ENCODE measurements around the gene INA.

DNA sequence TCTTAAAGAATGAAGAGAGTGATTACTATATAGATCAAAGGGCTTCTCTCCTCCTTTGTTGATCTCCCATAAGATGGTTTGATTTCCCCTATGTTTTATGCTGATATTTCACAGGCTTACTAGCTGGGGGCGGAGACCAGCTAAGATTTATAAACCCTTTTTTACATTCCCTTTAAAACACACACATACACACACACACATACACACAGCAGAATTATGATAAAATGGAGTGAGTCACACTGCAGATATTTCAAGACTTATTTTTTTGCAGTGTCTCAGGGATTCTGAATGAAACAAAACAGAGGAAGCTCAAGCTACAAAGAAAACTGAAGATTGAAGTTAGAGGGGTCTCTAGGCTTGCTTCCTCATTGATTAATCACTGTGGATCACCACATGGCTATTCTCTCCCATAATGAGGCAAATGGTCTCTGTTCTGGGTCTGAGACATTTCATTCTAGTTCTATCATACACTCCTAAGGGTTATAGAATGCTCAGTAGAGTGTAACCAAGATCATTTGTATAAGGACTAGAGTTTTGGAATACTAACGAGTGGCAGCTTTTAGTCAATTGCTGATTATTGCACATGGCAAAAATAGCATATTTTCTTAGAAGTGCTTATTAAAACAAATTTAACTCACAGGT, 18.6 kb downstream of the INA start:
- TF ChIP-seq POLR2A (IDR thresholded peaks at IDR 0.05; ENCODE audit: low read depth, low read length) (no peak), TAF1 (IDR thresholded peaks at IDR 0.05; ENCODE audit: borderline replicate concordance, low read depth, low read length) (no peak), POLR2AphosphoS5 (IDR thresholded peaks at IDR 0.05; ENCODE audit: low read depth, low read length) (no peak)
